Heart left ventricle (tissue), 13 donors: ENCODE data around the gene RALGPS1.

Experiments used
- CTCF ChIP-seq, 12 donors: fragments of 200-600 bp; sonication (generic) in 4 of 12; IDR thresholded peaks; one replicate each; pipeline versions ENCODE4 v1.5.0 to v1.8.0; 2018 to 2022; ENCODE audit warnings: antibody characterized with exemption in 12 of 12, mild to moderate bottlenecking in 5 of 12
- POLR2A ChIP-seq, 2 donors: fragments of 450-650 bp; IDR thresholded peaks; one replicate each; pipeline ENCODE4 v1.6.1; 2017; ENCODE audit warnings: antibody characterized with exemption in 2 of 2, mild to moderate bottlenecking in 2 of 2, moderate library complexity in 2 of 2
- donor health status: ischemic (EF 13 %, LVEDD 7.1; RV severe dilation, severe dysfunction).
- donor health status: DM: no; HTN: yes; CAD: no.
- donor health status: DM: no; HTN: no; CAD: no.
- donor health status: ischemic (EF 25% LVEDD 6.9; RV normal size, moderate dysfunction).
- donor health status: ischemic (EF 25% LVEDD 5.7; RV mildly dilated, moderate dysfunction).
- donor health status: ischemic (EF 35%, LVEDD 5.7; RV mildly dilated, moderate dysfunction).
- donor health status: nonischemic (EF 11% LVEDD 7.7; RV severe dilation, severe dysfunction).
- donor health status: DM: yes; HTN: yes; CAD: no.
- donor health status: PGD.
- donor health status: ischemic (EF 29% LVEDD 5.4; RV normal size, mild dysfunction).
- donor health status: nonischemic (EF 23%, LVEDD 6.1; RV moderate dilation, normal function).

GRCh38 chr9:127085186-127085585 lies 170.6 kb downstream of the RALGPS1 start:
- no peak for TF ChIP-seq CTCF (IDR thresholded peaks at IDR 0.05)
- TF ChIP-seq POLR2A (IDR thresholded peaks at IDR 0.05): no peak
